Stomach (tissue), 4 donors: ENCODE results near the gene BBOX1.

ENCODE experiments used
- EP300 ChIP-seq: sonication (generic); formaldehyde crosslinking; IDR thresholded peaks from one replicate; pipeline ENCODE4 v1.6.1; 2017; ENCODE audit warnings: antibody characterized with exemption
- POLR2A ChIP-seq, 4 donors: fragments of 450-650 bp; IDR thresholded peaks; one replicate each; pipeline ENCODE4 v1.6.1; 2016; ENCODE audit warnings: antibody characterized with exemption in 4 of 4, control low read depth in 2 of 4, mild to moderate bottlenecking in 1 of 4, moderate library complexity in 1 of 4
- POLR2AphosphoS5 ChIP-seq, 3 donors: sonication (generic); formaldehyde crosslinking; IDR thresholded peaks; one replicate each; pipeline ENCODE4 v1.6.1; 2016; ENCODE audit warnings: antibody characterized with exemption in 3 of 3
- TF ChIP-seq, protein P1 (sequence below), 7 experiments: fragments of 450-650 bp in 4 of 7; fragments of 200-600 bp in 3 of 7; sonication (generic) in 3 of 7; IDR thresholded peaks; one replicate each; pipeline ENCODE4 v1.5.1; 2016 to 2019; ENCODE audit warnings: antibody characterized with exemption in 7 of 7, control low read depth in 2 of 7, mild to moderate bottlenecking in 1 of 7

DNA sequence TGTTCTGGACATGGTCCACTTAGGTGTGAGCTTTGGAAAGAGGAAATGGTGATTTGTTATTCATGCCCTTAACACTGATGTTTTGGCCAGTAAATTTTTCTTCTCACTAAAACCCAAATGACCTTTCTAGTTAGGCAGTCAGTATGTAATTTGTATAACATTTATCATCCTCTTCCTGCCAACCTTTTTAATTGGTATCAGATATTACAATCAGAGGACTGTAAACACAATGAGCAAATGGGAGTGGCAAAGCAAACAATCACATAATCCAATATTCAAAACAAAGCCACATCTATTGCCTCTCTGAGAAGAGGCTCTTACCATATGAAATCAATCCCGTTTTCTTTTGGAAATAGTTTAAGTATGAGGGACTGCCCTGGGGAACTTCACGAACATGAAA is 49.1 kb downstream of the BBOX1 start:
- TF ChIP-seq, protein P1, sequence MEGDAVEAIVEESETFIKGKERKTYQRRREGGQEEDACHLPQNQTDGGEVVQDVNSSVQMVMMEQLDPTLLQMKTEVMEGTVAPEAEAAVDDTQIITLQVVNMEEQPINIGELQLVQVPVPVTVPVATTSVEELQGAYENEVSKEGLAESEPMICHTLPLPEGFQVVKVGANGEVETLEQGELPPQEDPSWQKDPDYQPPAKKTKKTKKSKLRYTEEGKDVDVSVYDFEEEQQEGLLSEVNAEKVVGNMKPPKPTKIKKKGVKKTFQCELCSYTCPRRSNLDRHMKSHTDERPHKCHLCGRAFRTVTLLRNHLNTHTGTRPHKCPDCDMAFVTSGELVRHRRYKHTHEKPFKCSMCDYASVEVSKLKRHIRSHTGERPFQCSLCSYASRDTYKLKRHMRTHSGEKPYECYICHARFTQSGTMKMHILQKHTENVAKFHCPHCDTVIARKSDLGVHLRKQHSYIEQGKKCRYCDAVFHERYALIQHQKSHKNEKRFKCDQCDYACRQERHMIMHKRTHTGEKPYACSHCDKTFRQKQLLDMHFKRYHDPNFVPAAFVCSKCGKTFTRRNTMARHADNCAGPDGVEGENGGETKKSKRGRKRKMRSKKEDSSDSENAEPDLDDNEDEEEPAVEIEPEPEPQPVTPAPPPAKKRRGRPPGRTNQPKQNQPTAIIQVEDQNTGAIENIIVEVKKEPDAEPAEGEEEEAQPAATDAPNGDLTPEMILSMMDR (IDR thresholded peaks at IDR 0.05) = no peak
- no peak for TF ChIP-seq POLR2AphosphoS5 (IDR thresholded peaks at IDR 0.05)
- no peak for TF ChIP-seq POLR2A (IDR thresholded peaks at IDR 0.05)
- no peak for TF ChIP-seq EP300
